IMR-90 (cell line): ENCODE data around the gene PARD3. TPM values are rescaled to one million over a fixed set of nuclear protein-coding genes. Genes with fewer than 3 reads are reported as not detected.

ENCODE experiments used
- ATAC-seq: fragments of 200-7000 bp; cut with Tn5 transposase; 2 replicates; pipeline ENCODE4 v1.9.1; 2020; ENCODE audit warnings: low read depth, mild to moderate bottlenecking, moderate library complexity
- BruUV-seq: library from RNA; stranded (reverse); fragments of 400-500 nt; replicated peaks from 2 replicates; lab custom pipeline; 2021; lab: Mats Ljungman, UMichigan
- CTCF ChIA-PET: fragments of 300-600 bp; formaldehyde crosslinking; extraction: SDS; loops from one replicate; lab custom pipeline; 2021; ENCODE audit warnings: antibody characterized with exemption; lab: Yijun Ruan, JAX
- POLR2A ChIA-PET: fragments of 300-600 bp; sonication (Branson Sonifier 250); formaldehyde crosslinking; loops from one replicate; lab custom pipeline; 2022; ENCODE audit warnings: antibody characterized with exemption; ENCODE audit not compliant: unreplicated experiment; lab: Charles Lee
- DNase-seq: peaks from one replicate; pipeline ENCODE4 v3.0.0; 2013
- H2AFZ ChIP-seq: replicated peaks from 2 replicates; pipeline ENCODE3; 2013; ENCODE audit warnings: low read length, mild to moderate bottlenecking; ENCODE audit not compliant: poor library complexity
- H2AK5ac ChIP-seq: 2 replicates; pipeline ENCODE4 v1.6.1; 2013; ENCODE audit warnings: low read depth, low read length, inconsistent platforms
- H2AK9ac ChIP-seq: replicated peaks from 2 replicates; pipeline ENCODE3; 2013; ENCODE audit warnings: mild to moderate bottlenecking, low read depth, low read length, moderate library complexity; ENCODE audit not compliant: poor library complexity
- H2BK120ac ChIP-seq: 2 replicates; pipeline ENCODE4 v1.6.1; 2013; ENCODE audit warnings: low read depth, low read length, inconsistent platforms
- H2BK15ac ChIP-seq: 3 replicates; pipeline ENCODE4 v1.6.1; 2013; ENCODE audit warnings: low read depth, low read length, inconsistent platforms
- H2BK20ac ChIP-seq: 2 replicates; pipeline ENCODE4 v1.6.1; 2013; ENCODE audit warnings: low read depth, mild to moderate bottlenecking, inconsistent platforms, low read length, moderate library complexity
- H2BK5ac ChIP-seq: 2 replicates; pipeline ENCODE4 v1.6.1; 2013; ENCODE audit warnings: mild to moderate bottlenecking, low read depth, low read length, inconsistent platforms; ENCODE audit not compliant: poor library complexity, severe bottlenecking
- H3K14ac ChIP-seq: replicated peaks from 2 replicates; pipeline ENCODE4 v1.6.1; 2013; ENCODE audit warnings: low read depth, low read length, inconsistent platforms
- H3K18ac ChIP-seq: 2 replicates; pipeline ENCODE4 v1.6.1; 2013; ENCODE audit warnings: low read depth, low read length, control low read depth
- H3K23ac ChIP-seq: 2 replicates; pipeline ENCODE4 v1.6.1; 2013; ENCODE audit warnings: low read depth, low read length, inconsistent platforms
- H3K27ac ChIP-seq: 2 replicates; pipeline ENCODE4 v1.5.1; 2013; ENCODE audit warnings: mild to moderate bottlenecking, control low read depth, low read length; ENCODE audit not compliant: insufficient read depth
- H3K27me3 ChIP-seq: 2 replicates; pipeline ENCODE4 v1.6.1; 2013; ENCODE audit warnings: low read length; ENCODE audit not compliant: control insufficient read depth, insufficient read depth
- H3K36me3 ChIP-seq: 2 replicates; pipeline ENCODE4 v1.6.1; 2013; ENCODE audit warnings: low read length, mixed read lengths; ENCODE audit not compliant: control insufficient read depth, insufficient read depth
- H3K4ac ChIP-seq: 2 replicates; pipeline ENCODE4 v1.6.1; 2013; ENCODE audit warnings: low read depth, low read length, inconsistent platforms
- H3K4me1 ChIP-seq: 2 replicates; pipeline ENCODE4 v1.6.1; 2013; ENCODE audit warnings: low read length, mixed read lengths; ENCODE audit not compliant: control insufficient read depth, insufficient read depth
- H3K4me2 ChIP-seq: 2 replicates; pipeline ENCODE4 v1.6.1; 2013; ENCODE audit warnings: low read depth, mild to moderate bottlenecking, control low read depth, low read length, moderate library complexity
- H3K4me3 ChIP-seq: 2 replicates; pipeline ENCODE4 v1.5.1; 2013; ENCODE audit warnings: low read depth, mild to moderate bottlenecking, control low read depth, low read length, moderate library complexity; ENCODE audit not compliant: insufficient read depth
- H3K56ac ChIP-seq: 2 replicates; pipeline ENCODE4 v1.6.1; 2013; ENCODE audit warnings: low read length, inconsistent platforms; ENCODE audit not compliant: insufficient read depth; ENCODE audit errors: extremely low read depth
- H3K79me1 ChIP-seq, 2 experiments: 2 replicates each; pipeline ENCODE4 v1.6.1; 2013; ENCODE audit warnings: low read length in 2 of 2, inconsistent platforms in 1 of 2, low read depth in 1 of 2
- H3K9ac ChIP-seq: 2 replicates; pipeline ENCODE4 v1.6.1; 2013; ENCODE audit warnings: low read depth, low read length, control low read depth
- H3K9me1 ChIP-seq: 2 replicates; pipeline ENCODE4 v1.6.1; 2013; ENCODE audit warnings: low read length, inconsistent platforms; ENCODE audit not compliant: insufficient read depth
- H3K9me3 ChIP-seq: 2 replicates; pipeline ENCODE4 v1.6.1; 2013; ENCODE audit warnings: low read length; ENCODE audit not compliant: control insufficient read depth, insufficient read depth
- H4K20me1 ChIP-seq: 2 replicates; pipeline ENCODE4 v1.6.1; 2013; ENCODE audit warnings: low read length, inconsistent platforms; ENCODE audit not compliant: insufficient read depth
- H4K5ac ChIP-seq: 2 replicates; pipeline ENCODE4 v1.6.1; 2013; ENCODE audit warnings: mild to moderate bottlenecking, low read depth, low read length, control low read depth
- H4K8ac ChIP-seq, 2 experiments: 2 replicates each; pipeline ENCODE4 v1.6.1; 2013; ENCODE audit warnings: low read depth in 2 of 2, low read length in 2 of 2, control low read depth in 1 of 2, inconsistent platforms in 1 of 2
- H4K91ac ChIP-seq: 2 replicates; pipeline ENCODE4 v1.6.1; 2013; ENCODE audit warnings: low read depth, low read length, inconsistent platforms; ENCODE audit not compliant: insufficient read depth
- BHLHE40 ChIP-seq: fragments of 150-350 bp; IDR thresholded peaks from 2 replicates; pipeline ENCODE4 v1.6.1; 2016; ENCODE audit warnings: mild to moderate bottlenecking, low read depth, low read length
- CEBPB ChIP-seq: IDR thresholded peaks from 2 replicates; pipeline ENCODE4 v1.6.1; 2012; ENCODE audit warnings: low read depth, low read length, improper control_type of control experiment
- CHD1 ChIP-seq: IDR thresholded peaks from 2 replicates; pipeline ENCODE4 v1.6.1; 2012; ENCODE audit warnings: low read depth, low read length, improper control_type of control experiment
- MXI1 ChIP-seq: IDR thresholded peaks from 2 replicates; pipeline ENCODE4 v1.6.1; 2012; ENCODE audit warnings: low read depth, mild to moderate bottlenecking, low read length, moderate library complexity, borderline replicate concordance
- POLR2A ChIP-seq: IDR thresholded peaks from 2 replicates; pipeline ENCODE4 v1.6.1; 2012; ENCODE audit warnings: mild to moderate bottlenecking, low read depth, low read length
- RFX5 ChIP-seq: IDR thresholded peaks from 2 replicates; pipeline ENCODE4 v1.8.0; 2012; ENCODE audit warnings: low read depth, mild to moderate bottlenecking, low read length, moderate library complexity
- SMC3 ChIP-seq: fragments of 150-350 bp; IDR thresholded peaks from 2 replicates; pipeline ENCODE4 v1.6.1; 2016; ENCODE audit warnings: low read depth, mild to moderate bottlenecking, antibody characterized with exemption, low read length, moderate library complexity
- WGBS, 2 experiments: methylation state at CpG; one replicate each; pipeline versions ENCODE4 v1.1.5 to v1.1.7; 2013; ENCODE audit warnings: missing lambda C conversion rate in 2 of 2; ENCODE audit not compliant: insufficient read length in 1 of 2; ENCODE audit errors: extremely low coverage in 2 of 2; 5-methylcytosine and 5-hydroxymethylcytosine counted together
- dilution Hi-C: fragments of 300-500 bp; cut with HindIII; formaldehyde crosslinking; loops from one replicate; pipeline ENCODE4 v1.14.3; 2018; ENCODE audit warnings: low sequenced_read_pairs; ENCODE audit not compliant: unreplicated experiment
- in situ Hi-C: fragments of 300-500 bp; cut with MboI; formaldehyde crosslinking; loops from 3 replicates; pipeline ENCODE4 v1.14.3; 2019; ENCODE audit warnings: low sequenced_read_pairs, inconsistent platforms, mixed read lengths
- intact Hi-C: fragments of 100-400 bp; cut with micrococcal nuclease; formaldehyde crosslinking; loops from 2 replicates; pipeline ENCODE4 v1.10.0; 2022
- polyA plus RNA-seq, 3 experiments: library from polyadenylated mRNA; depleted of rRNA; stranded (reverse); fragments of >200 nt; gene quantifications; 2 replicates each; pipeline ENCODE4 v1.2.3, GENCODE V29; 2012; ENCODE audit warnings: low replicate concordance in 1 of 3
- total RNA-seq: library from RNA; depleted of rRNA; stranded (reverse); fragments of >200 nt; gene quantifications from 2 replicates; pipeline ENCODE4 v1.2.3, GENCODE V29; 2012
- TF ChIP-seq, protein P1 (sequence below): fragments of 150-350 bp; IDR thresholded peaks from 2 replicates; pipeline ENCODE4 v1.6.1; 2016; ENCODE audit warnings: low read depth, mild to moderate bottlenecking, low read length, moderate library complexity, borderline replicate concordance
- TF ChIP-seq, protein P2 (sequence below): conservative IDR thresholded peaks from 2 replicates; pipeline ENCODE4 v1.5.1; 2012; ENCODE audit warnings: mild to moderate bottlenecking, low read depth, low read length, improper control_type of control experiment
- TF ChIP-seq, protein P3 (sequence below): fragments of 150-350 bp; IDR thresholded peaks from 2 replicates; pipeline ENCODE4 v1.6.1; 2017; ENCODE audit warnings: mild to moderate bottlenecking, antibody characterized with exemption, low read length, low read depth

PARD3 gene
- total and polyA plus RNA-seq, 2 of the 4 experiments (the other 2 are of a cell fraction) = 14.6 to 37.5 TPM

DNA sequence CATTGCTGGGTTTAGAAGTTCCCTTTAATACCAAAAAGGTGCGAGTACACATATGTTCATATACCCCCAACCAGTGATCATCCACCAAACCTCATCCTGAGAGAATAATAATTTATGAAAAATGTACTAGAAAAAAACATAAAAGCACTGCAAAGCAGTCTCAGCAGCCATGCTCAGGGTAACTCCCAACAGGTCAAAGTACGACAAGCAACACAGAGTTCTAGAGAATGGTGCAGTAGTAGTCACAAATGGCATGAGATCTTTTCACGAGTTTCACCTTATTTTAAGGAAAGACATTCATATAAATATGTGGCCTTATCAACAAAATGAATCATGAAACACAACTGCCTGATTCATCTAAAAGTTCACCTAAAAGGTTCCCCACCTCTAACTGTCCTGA, 338.5 kb downstream of the PARD3 start:
- no peak overlapping the region for H3K4ac ChIP-seq
- H3K14ac ChIP-seq = no peak overlapping the region
- no peak overlapping the region for H3K4me3 ChIP-seq
- in situ Hi-C loops (no loop called here), intact Hi-C loops (no loop called here), dilution Hi-C loops (no loop called here)
- no peak overlapping the region for H3K23ac ChIP-seq
- no peak overlapping the region for H3K18ac ChIP-seq
- peaks cover 13% of the 10 kb centered on the region for H3K9me1 ChIP-seq
- H2BK20ac ChIP-seq = no peak overlapping the region
- no CpG with 5 or more reads among the region's 3 CpGs for WGBS, 2 experiments
- no peak overlapping the region for H2AK9ac ChIP-seq
- H3K27me3 ChIP-seq = no peaks in the 10 kb centered on the region
- H3K79me1 ChIP-seq = no peaks in the 10 kb centered on the region; a peak in 1 of 4 replicates
- no peak overlapping the region for H2AFZ ChIP-seq
- no peak overlapping the region for H4K8ac ChIP-seq
- ATAC-seq (no peak), DNase-seq (no peak)
- no peak overlapping the region for H3K9ac ChIP-seq
- peaks cover 3% of the 10 kb centered on the region; the same call in 1 of the 2 replicates for H3K4me1 ChIP-seq
- no peak overlapping the region for H3K56ac ChIP-seq
- H3K36me3 ChIP-seq = no peaks in the 10 kb centered on the region
- no peak overlapping the region for H3K27ac ChIP-seq
- H3K4me2 ChIP-seq = no peak overlapping the region
- H4K91ac ChIP-seq = no peak overlapping the region
- CTCF ChIA-PET = no interaction called here
- BruUV-seq = no TSS peak
- no peak overlapping the region for H2BK5ac ChIP-seq
- no peak overlapping the region for H4K5ac ChIP-seq
- H2BK120ac ChIP-seq = no peak overlapping the region
- no peaks in the 10 kb centered on the region for H3K9me3 ChIP-seq
- no peak overlapping the region for H2BK15ac ChIP-seq
- no peaks in the 10 kb centered on the region; the same call in 1 of the 2 replicates for H4K20me1 ChIP-seq
- POLR2A ChIA-PET = no interaction called here
- H2AK5ac ChIP-seq = no peak overlapping the region
- TF ChIP-seq BHLHE40 (no peak), CHD1 (no peak), RFX5 (no peak), CEBPB (no peak), POLR2A (no peak), SMC3 (no peak), MXI1 (no peak)
- TF ChIP-seq, protein P1, sequence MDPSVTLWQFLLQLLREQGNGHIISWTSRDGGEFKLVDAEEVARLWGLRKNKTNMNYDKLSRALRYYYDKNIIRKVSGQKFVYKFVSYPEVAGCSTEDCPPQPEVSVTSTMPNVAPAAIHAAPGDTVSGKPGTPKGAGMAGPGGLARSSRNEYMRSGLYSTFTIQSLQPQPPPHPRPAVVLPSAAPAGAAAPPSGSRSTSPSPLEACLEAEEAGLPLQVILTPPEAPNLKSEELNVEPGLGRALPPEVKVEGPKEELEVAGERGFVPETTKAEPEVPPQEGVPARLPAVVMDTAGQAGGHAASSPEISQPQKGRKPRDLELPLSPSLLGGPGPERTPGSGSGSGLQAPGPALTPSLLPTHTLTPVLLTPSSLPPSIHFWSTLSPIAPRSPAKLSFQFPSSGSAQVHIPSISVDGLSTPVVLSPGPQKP = no peak
- TF ChIP-seq, protein P2, sequence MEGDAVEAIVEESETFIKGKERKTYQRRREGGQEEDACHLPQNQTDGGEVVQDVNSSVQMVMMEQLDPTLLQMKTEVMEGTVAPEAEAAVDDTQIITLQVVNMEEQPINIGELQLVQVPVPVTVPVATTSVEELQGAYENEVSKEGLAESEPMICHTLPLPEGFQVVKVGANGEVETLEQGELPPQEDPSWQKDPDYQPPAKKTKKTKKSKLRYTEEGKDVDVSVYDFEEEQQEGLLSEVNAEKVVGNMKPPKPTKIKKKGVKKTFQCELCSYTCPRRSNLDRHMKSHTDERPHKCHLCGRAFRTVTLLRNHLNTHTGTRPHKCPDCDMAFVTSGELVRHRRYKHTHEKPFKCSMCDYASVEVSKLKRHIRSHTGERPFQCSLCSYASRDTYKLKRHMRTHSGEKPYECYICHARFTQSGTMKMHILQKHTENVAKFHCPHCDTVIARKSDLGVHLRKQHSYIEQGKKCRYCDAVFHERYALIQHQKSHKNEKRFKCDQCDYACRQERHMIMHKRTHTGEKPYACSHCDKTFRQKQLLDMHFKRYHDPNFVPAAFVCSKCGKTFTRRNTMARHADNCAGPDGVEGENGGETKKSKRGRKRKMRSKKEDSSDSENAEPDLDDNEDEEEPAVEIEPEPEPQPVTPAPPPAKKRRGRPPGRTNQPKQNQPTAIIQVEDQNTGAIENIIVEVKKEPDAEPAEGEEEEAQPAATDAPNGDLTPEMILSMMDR = no peak
- TF ChIP-seq, protein P3, sequence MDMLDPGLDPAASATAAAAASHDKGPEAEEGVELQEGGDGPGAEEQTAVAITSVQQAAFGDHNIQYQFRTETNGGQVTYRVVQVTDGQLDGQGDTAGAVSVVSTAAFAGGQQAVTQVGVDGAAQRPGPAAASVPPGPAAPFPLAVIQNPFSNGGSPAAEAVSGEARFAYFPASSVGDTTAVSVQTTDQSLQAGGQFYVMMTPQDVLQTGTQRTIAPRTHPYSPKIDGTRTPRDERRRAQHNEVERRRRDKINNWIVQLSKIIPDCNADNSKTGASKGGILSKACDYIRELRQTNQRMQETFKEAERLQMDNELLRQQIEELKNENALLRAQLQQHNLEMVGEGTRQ = no peak
